Measurements from ENCODE around the gene SENP5. TPM values are rescaled to one million over a fixed set of nuclear protein-coding genes. Genes with fewer than 3 reads are reported as not detected.

Gene SENP5
- total RNA-seq, 1 donor = 91.2 TPM

DNA sequence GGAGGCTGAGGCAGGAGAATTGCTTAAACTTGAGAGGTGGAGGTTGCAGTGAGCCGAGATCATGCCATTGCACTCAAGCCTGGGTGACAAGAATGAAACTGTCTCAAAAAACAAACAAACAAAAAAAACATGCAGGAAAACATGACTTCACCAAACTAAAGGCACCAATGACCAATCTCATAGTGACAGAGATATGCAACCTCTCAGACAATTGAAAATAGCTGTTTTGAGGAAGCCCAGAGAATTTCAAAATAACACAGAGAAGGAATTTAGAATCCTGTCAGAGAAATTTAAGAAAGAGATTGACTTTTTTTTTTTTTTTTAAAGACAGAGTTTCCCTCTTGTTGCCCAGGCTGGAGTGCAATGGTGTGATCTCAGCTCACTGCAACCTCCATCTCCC, 48.5 kb downstream of the SENP5 start:
- peaks cover 4% of the 10 kb centered on the region for H3K9me3 ChIP-seq (ENCODE audit: low read depth, low read length)
- H3K27me3 ChIP-seq (ENCODE audit: insufficient read depth, low read length) = no peaks in the 10 kb centered on the region
- H3K4me1 ChIP-seq (ENCODE audit: insufficient read depth, low read length) = peaks cover 3% of the 10 kb centered on the region
- H3K4me3 ChIP-seq (ENCODE audit: low read length) = no peak overlapping the region

DNA sequence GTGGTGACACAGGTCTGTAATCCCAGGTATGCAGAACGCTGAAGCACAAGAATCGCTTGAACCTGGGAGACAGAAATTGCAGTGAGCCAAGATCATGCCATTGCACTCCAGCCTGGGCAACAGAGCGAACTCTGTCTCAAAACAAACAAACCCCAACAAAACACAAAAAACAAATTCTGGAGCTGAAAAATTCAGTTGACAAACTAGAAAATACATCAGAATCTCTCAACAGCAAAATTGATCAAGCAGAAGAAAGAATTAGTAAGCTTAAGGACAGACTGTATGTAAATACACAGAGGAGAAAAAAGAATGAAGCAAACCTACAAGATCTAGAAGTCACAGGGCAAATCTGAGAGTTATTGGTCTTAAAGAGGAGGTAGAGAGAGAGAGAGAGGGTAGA, 49.3 kb downstream of the SENP5 start:
- Histone ChIP-seq H3K4me3 (ENCODE audit: low read length) (no peak overlapping the region), H3K4me1 (ENCODE audit: insufficient read depth, low read length) (peaks cover 3% of the 10 kb centered on the region), H3K27me3 (ENCODE audit: insufficient read depth, low read length) (no peaks in the 10 kb centered on the region), H3K9me3 (ENCODE audit: low read depth, low read length) (peaks cover 4% of the 10 kb centered on the region)

DNA sequence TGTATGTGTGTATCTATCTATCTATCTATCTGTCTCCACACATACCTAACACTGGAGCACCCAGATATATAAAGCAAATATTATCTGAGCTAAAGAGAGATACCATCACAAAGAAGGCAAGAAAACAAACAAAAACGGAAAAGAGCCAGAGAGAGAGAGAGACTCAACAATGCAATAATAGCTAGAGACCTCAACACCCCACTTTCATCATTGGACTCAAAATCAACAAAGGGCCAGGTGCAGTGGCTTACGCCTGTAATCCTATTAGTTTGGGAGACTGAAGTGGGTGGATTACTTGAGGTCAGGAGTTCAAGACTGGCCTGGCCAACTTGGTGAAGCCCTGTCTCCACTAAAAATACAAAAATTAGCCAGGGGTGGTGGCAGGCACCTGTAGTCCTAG, 51.2 kb downstream of the SENP5 start:
- H3K4me1 ChIP-seq (ENCODE audit: insufficient read depth, low read length) = peaks cover 3% of the 10 kb centered on the region
- no peak overlapping the region for H3K4me3 ChIP-seq (ENCODE audit: low read length)
- H3K27me3 ChIP-seq (ENCODE audit: insufficient read depth, low read length) = no peaks in the 10 kb centered on the region
- peaks cover 4% of the 10 kb centered on the region for H3K9me3 ChIP-seq (ENCODE audit: low read depth, low read length)

DNA sequence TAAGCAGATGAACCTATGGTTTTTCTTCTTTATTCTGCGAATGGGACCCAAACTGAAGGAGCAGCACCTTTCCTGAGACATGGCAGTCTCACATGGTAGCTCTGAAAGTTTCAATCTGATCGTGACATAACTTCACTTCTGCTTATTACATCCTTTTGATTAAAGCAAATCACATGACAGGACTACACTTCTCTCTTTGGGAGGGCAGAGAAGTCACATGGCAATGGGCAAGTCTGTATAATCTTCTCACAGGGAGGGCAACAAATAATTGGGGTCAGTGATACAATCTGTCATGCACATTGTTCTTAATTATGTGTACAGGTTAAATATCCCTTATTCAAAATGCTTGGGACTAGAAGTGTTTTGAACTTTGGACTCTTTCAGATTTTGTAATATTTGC, 53.0 kb downstream of the SENP5 start:
- H3K9me3 ChIP-seq (ENCODE audit: low read depth, low read length) = peaks cover 4% of the 10 kb centered on the region
- no peak overlapping the region for H3K4me3 ChIP-seq (ENCODE audit: low read length)
- H3K27me3 ChIP-seq (ENCODE audit: insufficient read depth, low read length) = no peaks in the 10 kb centered on the region
- peaks cover 3% of the 10 kb centered on the region for H3K4me1 ChIP-seq (ENCODE audit: insufficient read depth, low read length)

DNA sequence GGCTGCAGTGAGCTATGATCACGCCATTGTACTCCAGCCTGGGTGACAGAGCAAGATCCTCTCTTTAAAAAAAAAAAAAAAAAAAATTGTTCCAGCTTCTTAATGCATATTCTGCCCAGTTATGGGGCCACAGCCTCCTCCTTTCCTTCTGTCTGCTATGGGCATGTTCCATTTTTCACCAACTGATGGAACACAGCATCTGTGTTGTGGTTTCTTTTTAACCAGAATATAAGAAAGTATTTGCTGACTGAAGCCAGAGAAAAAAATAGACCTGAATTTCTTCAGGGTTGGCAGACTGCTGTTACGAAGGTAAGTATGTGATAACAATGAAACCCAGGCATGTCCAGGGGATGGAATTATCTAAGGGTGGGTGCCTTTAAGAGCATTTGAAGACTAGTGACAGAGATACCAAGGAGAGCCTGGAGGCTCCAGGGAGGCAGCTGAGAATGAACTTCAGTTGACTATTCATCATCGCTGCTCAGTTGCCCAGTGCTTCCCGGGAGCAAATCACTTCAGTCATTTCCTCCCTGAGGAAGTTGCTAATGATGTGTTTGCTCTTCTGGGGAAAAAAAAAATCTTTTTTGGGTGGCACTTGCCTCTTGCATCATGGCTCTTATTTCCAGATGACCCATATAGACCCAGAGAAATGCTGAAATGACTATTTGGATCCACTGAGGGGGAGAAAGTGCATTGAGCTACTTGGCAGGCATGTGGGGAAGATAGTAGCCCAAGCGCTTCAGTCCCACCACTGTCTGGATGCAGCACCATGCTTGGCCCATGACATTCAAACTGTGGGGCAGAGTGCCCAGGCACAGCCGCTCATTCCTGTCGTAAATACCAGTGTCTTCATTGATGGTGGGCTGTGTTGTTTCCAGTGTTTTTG, 60.1 kb downstream of the SENP5 start:
- Histone ChIP-seq H3K4me3 (ENCODE audit: low read length) (no peak overlapping the region), H3K4me1 (ENCODE audit: insufficient read depth, low read length) (no peaks in the 10 kb centered on the region)

DNA sequence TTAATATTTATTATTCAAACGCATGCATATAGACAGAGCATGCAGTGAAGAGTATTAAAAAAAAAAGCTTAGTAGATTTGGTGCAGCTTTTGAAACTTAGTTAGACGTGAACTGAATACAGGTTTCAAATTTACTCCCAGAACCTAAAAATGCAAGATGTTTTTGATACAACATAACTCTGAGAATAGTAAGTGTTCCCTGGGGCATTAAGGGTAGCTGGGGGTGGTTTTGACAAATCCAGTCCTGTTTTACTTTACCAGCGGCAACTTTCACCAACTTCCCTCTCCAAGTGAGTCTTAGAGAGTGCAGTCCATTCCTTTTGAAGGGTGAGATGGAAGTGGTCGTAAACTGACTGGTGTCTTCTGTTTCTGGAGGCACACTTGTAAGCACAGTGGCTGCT, 63.4 kb downstream of the SENP5 start:
- Histone ChIP-seq H3K4me1 (ENCODE audit: insufficient read depth, low read length) (no peaks in the 10 kb centered on the region), H3K9me3 (ENCODE audit: low read depth, low read length) (no peaks in the 10 kb centered on the region), H3K4me3 (ENCODE audit: low read length) (no peak overlapping the region), H3K27me3 (ENCODE audit: insufficient read depth, low read length) (no peaks in the 10 kb centered on the region)

More for the DNA sequence above, 60.1 kb downstream of the SENP5 start:
- Histone ChIP-seq H3K9me3 (ENCODE audit: low read depth, low read length) (no peaks in the 10 kb centered on the region), H3K27me3 (ENCODE audit: insufficient read depth, low read length) (no peaks in the 10 kb centered on the region)

DNA sequence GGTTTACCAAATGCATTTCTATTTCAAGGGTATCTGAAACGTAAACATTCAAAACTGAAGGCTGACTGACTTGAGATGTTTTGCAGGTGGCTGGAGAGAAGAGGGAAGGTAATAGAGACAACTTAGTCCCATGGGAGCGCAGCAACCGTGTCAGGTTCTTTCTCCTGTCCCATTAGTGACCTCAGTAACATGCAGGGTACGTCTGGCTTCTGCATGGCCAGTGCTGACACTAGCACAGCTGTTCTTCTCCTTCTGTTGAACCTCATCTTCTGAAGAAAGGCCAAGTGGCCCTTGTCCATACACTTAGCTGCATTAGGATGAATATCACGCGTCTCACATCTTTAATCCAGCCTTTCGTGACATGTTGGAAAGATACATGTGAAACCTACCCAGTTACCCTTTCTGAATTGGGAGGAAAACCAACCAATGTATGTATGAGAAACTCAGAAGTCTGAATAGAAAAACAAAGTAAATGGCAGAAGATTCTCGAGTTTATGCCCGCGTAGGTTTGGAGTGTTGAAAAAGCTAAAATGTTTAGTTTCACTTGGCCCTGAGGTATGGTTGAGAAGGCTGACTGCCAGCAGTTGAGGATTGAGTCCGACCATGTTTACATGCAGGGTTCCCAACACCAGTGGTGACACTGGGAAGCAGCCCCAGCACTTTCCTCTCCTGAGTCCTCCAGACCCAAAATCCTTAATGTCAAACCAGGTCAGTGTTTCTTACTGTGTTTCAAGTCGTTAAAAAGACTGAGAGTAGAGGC, 64.3 kb downstream of the SENP5 start:
- Histone ChIP-seq H3K27me3 (ENCODE audit: insufficient read depth, low read length) (no peaks in the 10 kb centered on the region), H3K4me1 (ENCODE audit: insufficient read depth, low read length) (no peaks in the 10 kb centered on the region), H3K4me3 (ENCODE audit: low read length) (no peak overlapping the region), H3K9me3 (ENCODE audit: low read depth, low read length) (no peaks in the 10 kb centered on the region)

DNA sequence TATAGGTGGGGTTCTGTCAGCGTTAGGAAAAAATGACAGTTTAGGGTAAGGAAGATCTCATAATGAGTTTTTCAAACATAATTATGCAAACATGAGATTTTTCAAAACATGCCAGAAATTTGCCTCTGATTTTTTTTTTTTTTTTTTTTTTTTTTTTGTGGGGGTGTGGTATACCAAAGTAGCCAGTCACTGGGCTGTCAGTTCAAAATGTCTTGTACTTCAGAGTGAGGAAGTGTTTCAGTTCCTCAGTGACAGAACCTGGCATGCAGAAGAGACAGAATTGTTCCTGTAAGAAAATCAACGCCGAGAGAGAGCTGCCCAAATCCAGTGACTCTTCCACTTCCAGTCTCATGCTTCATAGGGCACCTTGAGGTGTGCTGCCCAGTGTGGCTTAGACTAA, 64.9 kb downstream of the SENP5 start:
- H3K9me3 ChIP-seq (ENCODE audit: low read depth, low read length) = no peaks in the 10 kb centered on the region
- H3K4me3 ChIP-seq (ENCODE audit: low read length) = no peak overlapping the region
- H3K27me3 ChIP-seq (ENCODE audit: insufficient read depth, low read length) = no peaks in the 10 kb centered on the region
- no peaks in the 10 kb centered on the region for H3K4me1 ChIP-seq (ENCODE audit: insufficient read depth, low read length)

DNA sequence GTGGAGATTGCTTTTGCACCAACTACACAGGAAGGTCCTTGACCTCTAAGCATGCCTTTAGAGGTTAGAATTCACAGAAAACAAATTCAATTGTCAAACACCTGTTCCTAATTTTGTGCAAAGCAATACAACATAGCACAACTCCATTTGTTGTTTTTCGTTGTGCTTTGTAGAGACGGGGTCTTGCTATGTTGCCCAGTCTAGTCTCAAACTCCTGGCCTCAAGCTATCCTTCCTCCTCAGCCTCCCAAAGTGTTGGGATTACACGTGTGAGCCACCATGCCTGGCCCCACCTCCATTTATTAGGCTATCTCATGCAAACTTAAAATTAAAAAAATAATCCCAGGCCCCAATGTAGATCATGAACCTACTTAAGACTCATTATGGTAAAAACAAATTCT, 68.6 kb downstream of the SENP5 start:
- Histone ChIP-seq H3K4me1 (ENCODE audit: insufficient read depth, low read length) (peaks cover 13% of the 10 kb centered on the region), H3K27me3 (ENCODE audit: insufficient read depth, low read length) (no peaks in the 10 kb centered on the region), H3K9me3 (ENCODE audit: low read depth, low read length) (no peaks in the 10 kb centered on the region), H3K4me3 (ENCODE audit: low read length) (no peak overlapping the region)

DNA sequence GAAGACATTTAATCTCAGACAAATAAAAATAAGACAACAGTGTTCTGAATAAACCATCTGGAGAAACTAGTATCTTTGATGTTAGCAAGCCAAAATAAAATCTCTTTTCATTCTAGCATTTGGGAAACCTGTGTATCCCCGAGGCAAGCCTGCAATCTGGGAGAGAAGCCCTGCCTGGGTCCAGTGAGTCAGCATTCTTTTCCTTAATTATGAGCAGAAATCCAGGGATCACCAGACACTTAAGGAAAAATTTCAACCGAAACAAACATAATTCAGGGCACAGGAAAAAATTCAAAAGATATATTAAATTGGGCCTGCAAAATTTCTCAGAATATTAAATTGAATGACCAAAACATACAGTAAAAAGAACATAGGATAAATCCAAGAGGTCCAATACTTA, 70.4 kb downstream of the SENP5 start:
- H3K27me3 ChIP-seq (ENCODE audit: insufficient read depth, low read length) = no peaks in the 10 kb centered on the region

DNA sequence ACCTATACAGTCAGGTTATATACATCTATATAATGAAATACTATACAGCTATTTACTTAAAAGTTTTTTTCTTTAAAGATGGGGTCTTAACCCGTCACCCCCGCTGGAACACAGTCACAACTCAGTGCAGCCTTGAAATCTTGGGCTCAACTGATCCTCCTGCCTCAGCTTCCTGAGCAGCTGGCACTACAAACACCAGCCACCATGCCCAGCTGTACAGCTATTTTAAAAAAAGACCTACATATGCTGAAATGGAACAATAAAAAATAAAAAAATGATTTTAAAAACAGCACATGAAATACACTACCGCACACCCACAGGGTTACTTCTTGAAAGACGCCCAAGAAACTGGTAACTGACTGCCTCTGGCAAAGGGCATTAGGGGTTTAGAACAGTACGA, 70.9 kb downstream of the SENP5 start:
- peaks cover 25% of the 10 kb centered on the region for H3K4me1 ChIP-seq (ENCODE audit: insufficient read depth, low read length)
- no peak overlapping the region for H3K4me3 ChIP-seq (ENCODE audit: low read length)
- H3K27me3 ChIP-seq (ENCODE audit: insufficient read depth, low read length) = no peaks in the 10 kb centered on the region
- H3K9me3 ChIP-seq (ENCODE audit: low read depth, low read length) = no peaks in the 10 kb centered on the region

More for the DNA sequence above, 70.4 kb downstream of the SENP5 start:
- no peaks in the 10 kb centered on the region for H3K9me3 ChIP-seq (ENCODE audit: low read depth, low read length)
- H3K4me1 ChIP-seq (ENCODE audit: insufficient read depth, low read length) = peaks cover 20% of the 10 kb centered on the region
- H3K4me3 ChIP-seq (ENCODE audit: low read length) = no peak overlapping the region

DNA sequence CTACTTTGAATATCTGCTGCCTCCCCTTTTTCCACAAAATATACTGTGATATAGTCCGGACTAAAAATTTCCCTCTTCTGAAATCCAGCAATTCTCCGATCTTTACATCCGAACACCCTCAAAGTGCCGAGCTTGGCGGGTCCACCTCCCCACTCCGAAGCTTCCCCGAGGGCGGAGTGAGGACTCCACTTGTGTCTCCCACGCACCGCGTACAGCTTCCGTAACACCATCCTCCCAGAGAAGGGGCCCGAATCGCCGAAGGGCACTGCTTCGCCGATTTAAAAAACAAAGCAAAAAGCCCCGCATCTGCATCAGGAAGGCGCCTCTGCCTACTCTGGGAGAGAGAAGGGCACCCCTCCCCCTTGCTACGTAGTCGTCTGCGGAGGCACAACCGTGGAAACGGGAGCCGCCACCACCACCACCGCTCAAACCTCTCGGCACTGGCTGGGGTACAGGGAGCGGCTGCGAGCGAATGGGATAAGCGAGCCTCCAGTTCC, 74.1 kb downstream of the SENP5 start:
- Histone ChIP-seq H3K27me3 (ENCODE audit: insufficient read depth, low read length) (no peaks in the 10 kb centered on the region), H3K9me3 (ENCODE audit: low read depth, low read length) (no peaks in the 10 kb centered on the region), H3K4me1 (ENCODE audit: insufficient read depth, low read length) (peaks cover 35% of the 10 kb centered on the region), H3K4me3 (ENCODE audit: low read length) (peak overlapping the region; percentile 98)

DNA sequence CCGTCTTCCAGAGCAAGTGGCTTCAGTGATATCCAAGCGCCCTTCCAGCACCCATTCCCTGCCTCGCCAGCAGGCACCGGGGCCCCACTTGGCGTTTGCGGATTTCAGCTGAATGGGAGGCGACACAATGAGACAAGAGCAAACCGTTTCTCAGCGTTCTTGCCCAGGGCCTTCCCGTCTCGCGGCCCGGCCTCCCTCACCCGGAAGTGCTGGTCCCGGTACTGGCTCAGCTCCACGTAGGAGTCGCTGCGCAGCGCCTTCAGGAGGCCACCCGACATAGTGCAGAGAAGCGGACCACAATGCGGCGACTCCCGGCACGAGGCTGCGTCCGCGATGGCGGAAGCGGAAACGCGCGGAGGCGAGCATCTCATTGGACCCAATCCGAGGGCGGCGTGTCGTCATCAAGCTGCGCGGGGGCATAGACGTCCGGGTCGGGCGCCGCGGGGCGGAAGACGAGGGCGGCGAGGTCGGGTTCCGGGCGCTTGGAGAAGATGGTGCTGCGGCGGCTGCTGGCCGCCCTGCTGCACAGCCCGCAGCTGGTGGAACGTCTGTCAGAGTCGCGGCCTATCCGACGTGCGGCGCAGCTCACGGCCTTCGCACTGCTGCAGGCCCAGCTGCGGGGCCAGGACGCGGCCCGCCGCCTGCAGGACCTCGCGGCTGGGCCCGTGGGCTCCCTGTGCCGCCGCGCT, 74.7 kb downstream of the SENP5 start, which contains the start of gene NCBP2:
Gene NCBP2, minus strand, starts transcription at position 303 of the 689 bp plus-strand sequence. Its CDS starts 25 bp downstream, at position 278.
- peaks cover 35% of the 10 kb centered on the region for H3K4me1 ChIP-seq (ENCODE audit: insufficient read depth, low read length)
- H3K9me3 ChIP-seq (ENCODE audit: low read depth, low read length) = no peaks in the 10 kb centered on the region
- H3K4me3 ChIP-seq (ENCODE audit: low read length) = peak within 1 kb of the TSS; percentile 98
- H3K27me3 ChIP-seq (ENCODE audit: insufficient read depth, low read length) = no peaks in the 10 kb centered on the region

DNA sequence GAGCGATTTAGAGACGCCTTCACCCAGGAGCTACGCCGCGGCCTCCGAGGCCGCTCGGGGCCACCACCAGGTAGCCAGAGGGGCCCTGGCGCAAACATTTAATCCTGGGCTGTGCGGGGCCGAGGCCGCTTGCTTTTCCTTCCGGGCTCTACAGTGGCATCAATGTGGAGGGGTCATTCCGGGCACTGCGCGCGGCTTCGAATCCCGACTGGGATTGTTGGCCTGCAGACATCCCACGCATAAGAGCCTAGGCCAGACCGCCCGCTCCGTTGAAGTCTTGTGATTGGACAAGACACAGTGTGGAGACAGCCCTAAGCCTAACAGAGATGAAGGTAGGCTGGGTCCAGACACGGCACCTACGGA, 75.2 kb downstream of the SENP5 start:
- Histone ChIP-seq H3K9me3 (ENCODE audit: low read depth, low read length) (no peaks in the 10 kb centered on the region), H3K4me3 (ENCODE audit: low read length) (peak overlapping the region; percentile 98), H3K27me3 (ENCODE audit: insufficient read depth, low read length) (no peaks in the 10 kb centered on the region), H3K4me1 (ENCODE audit: insufficient read depth, low read length) (peaks cover 35% of the 10 kb centered on the region)

Data from mononuclear cell (primary cell).